GM21390 (cell line): ENCODE data around the gene FMO1.
"Not testable (repeated sequence)": the region's sequence is repeated elsewhere in the genome, so short reads cannot be mapped to it uniquely, and the experiment has no call there.

Experiments used
- ATAC-seq: cut with Tn5 transposase; IDR thresholded peaks from one replicate; pipeline ENCODE4 v1.9.1; 2021; ENCODE audit not compliant: unreplicated experiment

Gene FMO1

GRCh38 chr1:171231326-171231725 lies 17.0 kb upstream of the FMO1 start:
- ATAC-seq: no peak

- no peak for ATAC-seq
Measured at GRCh38 chr1:171233183-171233582, 15.1 kb upstream of the FMO1 start.

GRCh38 chr1:171236231-171236630 lies 12.1 kb upstream of the FMO1 start:
- ATAC-seq: not testable (repeated sequence)

- no peak for ATAC-seq
Measured at GRCh38 chr1:171243878-171244277, 4.4 kb upstream of the FMO1 start.

GRCh38 chr1:171245458-171246064 lies 2.7 kb upstream of the FMO1 start:
- ATAC-seq: peak; percentile 90

GRCh38 chr1:171247501-171247900 lies 793 bp upstream of the FMO1 start:
- ATAC-seq: no peak

GRCh38 chr1:171248841-171249240 lies 547 bp downstream of the FMO1 start:
- ATAC-seq: no peak

GRCh38 chr1:171250263-171250662 lies 2.0 kb downstream of the FMO1 start:
- no peak for ATAC-seq

GRCh38 chr1:171251042-171251951 lies 3.0 kb downstream of the FMO1 start:
- ATAC-seq: peak; percentile 57

GRCh38 chr1:171251952-171252300 lies 3.6 kb downstream of the FMO1 start:
- ATAC-seq: no peak

- ATAC-seq: peak; percentile 93
Measured at GRCh38 chr1:171252482-171252881, 4.2 kb downstream of the FMO1 start.

- no peak for ATAC-seq
Measured at GRCh38 chr1:171254859-171255258, 6.6 kb downstream of the FMO1 start.

GRCh38 chr1:171256940-171257606 lies 8.8 kb downstream of the FMO1 start:
- ATAC-seq: no peak

GRCh38 chr1:171257607-171258076 lies 9.3 kb downstream of the FMO1 start:
- ATAC-seq: no peak

- ATAC-seq: no peak
Measured at GRCh38 chr1:171258429-171258828, 10.1 kb downstream of the FMO1 start.

- ATAC-seq: no peak
Measured at GRCh38 chr1:171258943-171259342, 10.6 kb downstream of the FMO1 start.

GRCh38 chr1:171261336-171261735 lies 13.0 kb downstream of the FMO1 start:
- ATAC-seq: no peak

GRCh38 chr1:171263901-171264300 lies 15.6 kb downstream of the FMO1 start:
- ATAC-seq: no peak

GRCh38 chr1:171265686-171266085 lies 17.4 kb downstream of the FMO1 start:
- no peak for ATAC-seq

GRCh38 chr1:171266930-171267329 lies 18.6 kb downstream of the FMO1 start:
- ATAC-seq: no peak

- ATAC-seq: no peak
Measured at GRCh38 chr1:171267391-171267790, 19.1 kb downstream of the FMO1 start.

GRCh38 chr1:171270806-171271205 lies 22.5 kb downstream of the FMO1 start:
- no peak for ATAC-seq
